SU-DHL-6 (cell line): ENCODE data around the gene ADGRG1.

Experiments
- H2AFZ ChIP-seq: fragments of 200-600 bp; sonication (generic); 2 replicates; pipeline ENCODE4 v1.6.1; 2014; ENCODE audit warnings: low read depth, mild to moderate bottlenecking, moderate library complexity, mixed read lengths, antibody characterized with exemption, low read length; ENCODE audit not compliant: severe bottlenecking
- H3F3A ChIP-seq: fragments of 200-600 bp; shearing (Covaris generic); 2 replicates; pipeline ENCODE4 v1.6.0; 2016; ENCODE audit warnings: antibody characterized with exemption, mild to moderate bottlenecking; ENCODE audit not compliant: insufficient read depth
- H3K27ac ChIP-seq: fragments of 200-600 bp; sonication (generic); 2 replicates; pipeline ENCODE4 v1.5.1; 2016; ENCODE audit warnings: low read depth, mild to moderate bottlenecking, low read length, moderate library complexity, mixed read lengths
- H3K27me3 ChIP-seq: fragments of 200-600 bp; sonication (generic), shearing (Covaris generic); 2 replicates; pipeline ENCODE4 v1.6.0; 2014; ENCODE audit warnings: mild to moderate bottlenecking, low read length
- H3K36me3 ChIP-seq: fragments of 200-600 bp; sonication (generic); 2 replicates; pipeline ENCODE4 v1.6.1; 2014; ENCODE audit warnings: mild to moderate bottlenecking, low read length, mixed read lengths
- H3K4me2 ChIP-seq: fragments of 300-600, 200-600 bp; shearing (Covaris generic), sonication (generic); 2 replicates; pipeline ENCODE4 v1.6.0; 2014; ENCODE audit warnings: low read length, low read depth, mild to moderate bottlenecking; ENCODE audit not compliant: poor library complexity, severe bottlenecking
- H3K4me3 ChIP-seq: fragments of 200-600 bp; sonication (generic); 2 replicates; pipeline ENCODE4 v1.5.1; 2014; ENCODE audit warnings: antibody characterized with exemption, low read length, mild to moderate bottlenecking, mixed read lengths; ENCODE audit not compliant: insufficient read depth, poor library complexity, severe bottlenecking
- H3K79me2 ChIP-seq: fragments of 200-600 bp; sonication (generic); 2 replicates; pipeline ENCODE4 v1.6.1; 2014; ENCODE audit warnings: mild to moderate bottlenecking, low read length, moderate library complexity; ENCODE audit not compliant: insufficient read depth
- H3K9ac ChIP-seq: fragments of 200-600 bp; sonication (generic); 2 replicates; pipeline ENCODE4 v1.7.0; 2014; ENCODE audit warnings: mild to moderate bottlenecking, low read length
- H3K9me2 ChIP-seq: fragments of 200-600 bp; sonication (generic); replicated peaks from 2 replicates; pipeline ENCODE4 v1.6.1; 2014; ENCODE audit warnings: low read length; ENCODE audit not compliant: insufficient read depth
- H3K9me3 ChIP-seq: fragments of 200-600 bp; sonication (generic); 2 replicates; pipeline ENCODE4 v1.6.1; 2014; ENCODE audit warnings: low read length, mixed read lengths; ENCODE audit not compliant: insufficient read depth
- H4K20me1 ChIP-seq: fragments of 200-600 bp; sonication (generic); 2 replicates; pipeline ENCODE4 v1.6.1; 2014; ENCODE audit warnings: low read depth, mild to moderate bottlenecking, antibody characterized with exemption, low read length, moderate library complexity, mixed read lengths
- CTCF ChIP-seq: fragments of 200-600 bp; sonication (generic); IDR thresholded peaks from one replicate; pipeline ENCODE4 v1.5.1; 2017; ENCODE audit warnings: antibody characterized with exemption, mild to moderate bottlenecking, low read length, moderate library complexity; ENCODE audit not compliant: insufficient read depth, poor library complexity, severe bottlenecking
- EZH2phosphoT487 ChIP-seq: fragments of 200-600 bp; sonication (generic), shearing (Covaris generic); conservative IDR thresholded peaks from 2 replicates; pipeline ENCODE4 v1.6.1; 2018; ENCODE audit warnings: mild to moderate bottlenecking, antibody characterized with exemption, low read length, moderate library complexity, mixed read lengths

The ADGRG1 gene

GRCh38 chr16:57688987-57689761, 60.7 kb downstream of the ADGRG1 start:
- Histone ChIP-seq H4K20me1 (no peaks in the 10 kb centered on the region), H2AFZ (no peak overlapping the region)
- TF ChIP-seq EZH2phosphoT487 (no peak), CTCF (no peak)

GRCh38 chr16:57689762-57690558, 61.5 kb downstream of the ADGRG1 start:
- Histone ChIP-seq H3K27ac (no peak overlapping the region), H2AFZ (no peak overlapping the region), H3F3A (no peaks in the 10 kb centered on the region), H3K9ac (no peak overlapping the region), H3K9me3 (no peaks in the 10 kb centered on the region), H3K9me2 (no peaks in the 10 kb centered on the region), H4K20me1 (no peaks in the 10 kb centered on the region), H3K79me2 (no peaks in the 10 kb centered on the region), H3K36me3 (no peaks in the 10 kb centered on the region), H3K4me3 (no peak overlapping the region), H3K4me2 (no peak overlapping the region), H3K27me3 (no peaks in the 10 kb centered on the region)
- no peak for TF ChIP-seq EZH2phosphoT487
- TF ChIP-seq CTCF = no peak

More at GRCh38 chr16:57688987-57689761, 60.7 kb downstream of the ADGRG1 start:
- H3F3A ChIP-seq = no peaks in the 10 kb centered on the region
- H3K4me2 ChIP-seq = no peak overlapping the region
- no peak overlapping the region for H3K27ac ChIP-seq
- H3K9ac ChIP-seq = no peak overlapping the region
- H3K9me2 ChIP-seq = no peaks in the 10 kb centered on the region
- no peak overlapping the region for H3K4me3 ChIP-seq
- H3K27me3 ChIP-seq = no peaks in the 10 kb centered on the region
- no peaks in the 10 kb centered on the region for H3K36me3 ChIP-seq
- no peaks in the 10 kb centered on the region for H3K9me3 ChIP-seq
- H3K79me2 ChIP-seq = no peaks in the 10 kb centered on the region

GRCh38 chr16:57690782-57691471, 62.5 kb downstream of the ADGRG1 start:
- no peak overlapping the region for H3K4me2 ChIP-seq
- H3K79me2 ChIP-seq = no peaks in the 10 kb centered on the region
- H3K4me3 ChIP-seq = no peak overlapping the region
- H3K9me3 ChIP-seq = no peaks in the 10 kb centered on the region
- H3K9ac ChIP-seq = no peak overlapping the region
- no peak for TF ChIP-seq EZH2phosphoT487
- no peak for TF ChIP-seq CTCF
- H3F3A ChIP-seq = no peaks in the 10 kb centered on the region
- H3K9me2 ChIP-seq = no peaks in the 10 kb centered on the region
- H3K36me3 ChIP-seq = no peaks in the 10 kb centered on the region
- H4K20me1 ChIP-seq = no peaks in the 10 kb centered on the region
- H2AFZ ChIP-seq = no peak overlapping the region
- H3K27ac ChIP-seq = no peak overlapping the region
- no peaks in the 10 kb centered on the region for H3K27me3 ChIP-seq
